Measurements from ENCODE around the gene AOPEP. TPM values are rescaled to one million over a fixed set of nuclear protein-coding genes. Genes with fewer than 3 reads are reported as not detected.

AOPEP gene
- total and polyA plus RNA-seq, 9 of the 15 experiments (the other 6 are each of a cell fraction or from before 2014, with no cell fraction given), result 4.5 to 19.3 (median 13.5) TPM

- no peak for TF ChIP-seq PRPF4 (IDR thresholded peaks at IDR 0.05; ENCODE audit: insufficient read depth, low read depth, low read length, poor library complexity, severe bottlenecking)
- no peak for TF ChIP-seq KDM4B (IDR thresholded peaks at IDR 0.05; ENCODE audit: borderline replicate concordance in 2 of 2, low read depth in 1 of 2)
- no peak for TF ChIP-seq ZNF217 (CRISPR knock-in tag; IDR thresholded peaks at IDR 0.05)
- TF ChIP-seq PPARD (CRISPR knock-in tag; IDR thresholded peaks at IDR 0.05), result no peak
- no peak for TF ChIP-seq E2F8 (IDR thresholded peaks at IDR 0.05; ENCODE audit: low read depth, partially characterized antibody)
- TF ChIP-seq ZNF134 (CRISPR knock-in tag; conservative IDR thresholded peaks at IDR 0.05), result no peak
- no peak for TF ChIP-seq RCOR1 (IDR thresholded peaks at IDR 0.05; ENCODE audit: borderline replicate concordance in 1 of 2, low read depth in 2 of 2, low read length in 2 of 2)
- no peak for TF ChIP-seq ELF2 (CRISPR knock-in tag; IDR thresholded peaks at IDR 0.05)
- no peak for TF ChIP-seq ASH1L (IDR thresholded peaks at IDR 0.05; ENCODE audit: borderline replicate concordance, low read depth, partially characterized antibody)
Measured at GRCh38 chr9:94906181-94906580, 179.7 kb downstream of the AOPEP start (continued).

GRCh38 chr9:94906713-94907112, 180.2 kb downstream of the AOPEP start:
- no peaks in the 10 kb centered on the region for H3K9me1 ChIP-seq (ENCODE audit: control insufficient read depth, insufficient read depth, low read length)
- no peak for ATAC-seq
- no peaks in the 10 kb centered on the region for H3K36me3 ChIP-seq (ENCODE audit: control insufficient read depth, insufficient read depth, low read length)
- H3K27me3 ChIP-seq (ENCODE audit: control insufficient read depth in 2 of 2, insufficient read depth in 2 of 2, low read length in 2 of 2), result no peaks in the 10 kb centered on the region
- no peak overlapping the region for H3K9ac ChIP-seq (ENCODE audit: insufficient read depth in 1 of 2, low read depth in 2 of 2, low read length in 2 of 2)
- peaks cover 0 to 7% of the 10 kb centered on the region in 2 experiments; a peak in 3 of 5 replicates for H3K4me1 ChIP-seq (replicated peaks in 1 of 2; ENCODE audit: control insufficient read depth in 2 of 2, insufficient read depth in 2 of 2, low read length in 2 of 2)
- TF ChIP-seq FOXA1 (IDR thresholded peaks at IDR 0.05; ENCODE audit: borderline replicate concordance) (no peak), THRAP3 (IDR thresholded peaks at IDR 0.05; ENCODE audit: borderline replicate concordance) (no peak)
- no peaks in the 10 kb centered on the region for H3K9me3 ChIP-seq (replicated peaks; ENCODE audit: control insufficient read depth, insufficient read depth, low read depth, low read length)
- POLR2A ChIA-PET, result no interaction called here
- CTCF ChIA-PET (ENCODE audit: low intra/inter-chr PET ratio), result no interaction called here
- WGBS (ENCODE audit: insufficient coverage, low coverage, missing lambda C conversion rate), result 23% methylated on average over 3 of the region's 3 CpGs
- intact Hi-C loops (cut with micrococcal nuclease) (no loop called here), in situ Hi-C loops (cut with MboI) (no loop called here)
- no peak overlapping the region for H3K27ac ChIP-seq (ENCODE audit: extremely low read depth, low read depth, low read length)
- H3K4me3 ChIP-seq, result no peak overlapping the region
- no peak overlapping the region for H2AFZ ChIP-seq (ENCODE audit: low read depth, low read length)
- no peaks in the 10 kb centered on the region for H3K79me2 ChIP-seq (ENCODE audit: control insufficient read depth, insufficient read depth, low read length)
- no peaks in the 10 kb centered on the region for H4K20me1 ChIP-seq (replicated peaks; ENCODE audit: control insufficient read depth, insufficient read depth, low read length)
- no TSS peak for BruUV-seq (replicated peaks)
- no peak overlapping the region for H3K4me2 ChIP-seq (ENCODE audit: insufficient read depth, low read length)
- no peak for FAIRE-seq
- no peak for DNase-seq (ENCODE audit: extremely low read depth in 1 of 4, low spot score in 3 of 4)

Data from K562 (cell line).